Posterior cingulate gyrus (tissue), 11 donors: ENCODE data around the gene DTNBP1.

Experiments used
- DNase-seq, 10 donors: peaks; one replicate each; pipeline versions ENCODE4 v3.0.0 to v3.0.0-alpha.2; 2020 to 2021; ENCODE audit warnings: mixed read lengths in 3 of 10
- intact Hi-C: fragments of 100-400 bp; cut with DNase I; formaldehyde crosslinking; loops from one replicate; pipeline ENCODE4 v1.15.1; 2023

DTNBP1 gene

DNA sequence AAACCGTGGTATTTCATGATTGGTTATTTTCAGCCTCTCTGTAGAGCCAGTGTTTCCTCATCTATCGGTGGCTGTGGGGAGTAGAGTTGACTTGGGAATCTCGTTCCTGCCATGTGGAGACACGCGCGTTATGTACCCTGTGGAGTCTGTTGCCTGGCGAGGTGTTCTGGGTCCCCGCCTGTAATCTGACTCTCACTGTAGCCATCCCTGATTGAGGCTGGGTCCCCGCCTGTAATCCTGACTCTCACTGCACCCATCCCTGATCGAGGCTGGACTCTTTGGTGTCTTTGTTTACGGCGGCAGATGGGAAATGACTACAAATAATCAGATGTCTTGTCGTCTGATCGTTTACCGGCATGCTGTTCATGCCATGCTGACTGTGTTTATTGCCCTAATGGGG, 153.9 kb downstream of the DTNBP1 start:
- intact Hi-C loops, result no loop called here
- DNase-seq, result peak in 3 of 10 donors; percentile 50 to 69 (median 53)

DNA sequence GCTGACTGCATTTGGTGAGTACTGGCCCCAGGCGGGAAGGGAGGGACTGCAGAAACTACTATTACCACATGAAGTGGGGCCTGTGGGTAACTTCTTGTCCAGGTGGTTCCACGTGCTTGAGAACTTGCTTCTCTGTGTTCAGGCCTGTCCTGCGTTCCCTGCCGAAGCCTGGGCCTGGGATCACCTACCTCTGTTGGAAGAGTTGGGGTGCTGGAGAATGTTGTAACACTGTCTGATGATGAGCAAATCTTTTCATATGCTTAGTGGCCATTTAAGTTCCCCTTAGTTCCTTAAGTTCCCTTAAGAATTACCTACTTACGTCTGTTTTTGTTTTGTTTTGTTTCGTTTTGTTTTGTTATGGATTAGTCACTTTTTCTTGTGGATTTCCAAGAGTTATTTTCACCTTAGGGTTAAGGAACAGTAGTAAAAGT, 154.4 kb downstream of the DTNBP1 start:
- intact Hi-C loops, result no loop called here
- peak in 3 of 10 donors; percentile 27 to 55 (median 35) for DNase-seq

DNA sequence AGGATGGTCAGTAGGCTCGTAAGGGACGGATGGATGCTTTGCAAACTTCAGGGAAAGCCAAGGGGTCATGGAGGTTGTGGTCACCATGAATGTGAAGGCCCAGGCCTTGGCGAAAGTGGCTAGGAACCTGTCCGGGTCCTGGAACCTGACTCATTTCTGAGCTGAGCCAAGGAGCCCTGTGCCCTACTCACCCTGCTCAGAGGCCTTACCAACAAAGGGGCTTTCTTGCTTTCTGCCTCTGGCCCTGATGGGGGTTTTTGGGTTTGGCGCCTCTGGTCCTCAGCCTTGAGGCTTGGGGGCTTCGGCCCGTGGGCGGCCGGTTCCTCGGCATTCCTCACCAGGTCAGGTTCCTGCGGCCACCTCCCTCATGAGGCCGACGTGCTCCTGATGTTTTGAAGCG, 155.1 kb downstream of the DTNBP1 start:
- DNase-seq, result peak in 3 of 10 donors; percentile 41 to 66 (median 60)
- intact Hi-C loops, result no loop called here

DNA sequence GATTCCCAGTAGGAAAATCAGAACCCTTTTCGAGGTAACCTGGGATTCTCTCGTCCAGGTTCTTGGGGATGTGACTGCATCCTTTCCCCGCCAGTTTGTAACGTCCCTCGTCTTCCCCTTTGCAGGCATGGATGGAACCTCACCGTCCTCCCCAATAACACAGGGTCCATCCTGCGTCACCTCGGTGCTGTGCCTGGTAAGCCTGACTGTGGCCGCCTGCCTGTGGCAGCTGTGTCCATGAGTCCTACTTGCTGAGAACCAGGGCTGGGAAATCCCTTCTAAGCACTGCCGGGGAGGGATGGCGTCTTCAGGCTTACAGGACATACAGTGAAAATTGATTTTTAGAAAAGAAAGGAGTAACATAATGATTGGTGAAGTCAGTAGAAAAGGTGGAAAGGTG, 155.6 kb downstream of the DTNBP1 start:
- intact Hi-C loops, result no loop called here
- DNase-seq, result peak in 4 of 10 donors; percentile 1 to 67 (median 59)

DNA sequence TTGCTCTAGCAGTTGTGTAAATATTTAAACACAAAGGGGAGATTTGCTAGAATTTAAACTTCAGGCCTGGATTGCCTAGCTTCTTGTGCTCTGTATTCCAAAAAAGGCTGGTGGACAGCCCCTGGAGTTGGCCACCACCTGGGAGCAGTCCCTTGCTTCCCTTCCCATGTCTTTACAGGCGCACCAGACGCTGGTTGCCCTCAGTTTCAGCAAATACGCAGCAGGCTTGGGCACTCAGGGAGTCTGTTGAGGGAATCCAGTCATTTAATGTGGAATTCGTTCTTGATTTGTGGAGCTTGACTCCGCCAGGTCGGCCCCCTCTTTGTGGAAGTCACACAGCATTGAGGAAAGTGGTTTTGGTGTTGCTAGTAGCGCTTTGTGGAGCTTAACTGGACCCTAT, 156.8 kb downstream of the DTNBP1 start:
- intact Hi-C loops, result no loop called here
- peak in 1 of 10 donors; percentile 43 for DNase-seq

DNA sequence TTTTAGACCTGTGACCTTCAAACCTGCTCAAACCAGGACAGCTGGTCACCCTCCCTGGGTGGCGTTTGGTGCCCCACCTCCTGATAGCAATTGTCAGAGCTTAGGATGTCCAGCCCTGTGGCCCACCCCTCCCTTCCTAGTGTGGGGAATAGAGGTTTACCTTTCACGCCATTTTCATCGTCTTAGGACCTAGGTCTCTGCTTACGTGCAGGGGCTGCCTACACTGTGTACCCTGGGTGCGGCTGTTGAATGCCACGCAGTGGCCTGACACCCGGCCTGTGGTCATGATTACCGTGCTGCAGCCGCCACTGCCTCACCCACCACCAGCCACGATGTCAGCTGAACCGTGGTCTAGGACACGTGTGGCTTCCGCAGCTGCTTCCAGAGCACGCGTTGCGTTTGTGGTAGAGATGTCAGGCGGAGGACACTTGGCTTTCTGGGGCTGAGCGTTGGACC, 157.3 kb downstream of the DTNBP1 start:
- peak in 4 of 10 donors; percentile 1 to 60 (median 21) for DNase-seq
- intact Hi-C loops, result no loop called here

DNA sequence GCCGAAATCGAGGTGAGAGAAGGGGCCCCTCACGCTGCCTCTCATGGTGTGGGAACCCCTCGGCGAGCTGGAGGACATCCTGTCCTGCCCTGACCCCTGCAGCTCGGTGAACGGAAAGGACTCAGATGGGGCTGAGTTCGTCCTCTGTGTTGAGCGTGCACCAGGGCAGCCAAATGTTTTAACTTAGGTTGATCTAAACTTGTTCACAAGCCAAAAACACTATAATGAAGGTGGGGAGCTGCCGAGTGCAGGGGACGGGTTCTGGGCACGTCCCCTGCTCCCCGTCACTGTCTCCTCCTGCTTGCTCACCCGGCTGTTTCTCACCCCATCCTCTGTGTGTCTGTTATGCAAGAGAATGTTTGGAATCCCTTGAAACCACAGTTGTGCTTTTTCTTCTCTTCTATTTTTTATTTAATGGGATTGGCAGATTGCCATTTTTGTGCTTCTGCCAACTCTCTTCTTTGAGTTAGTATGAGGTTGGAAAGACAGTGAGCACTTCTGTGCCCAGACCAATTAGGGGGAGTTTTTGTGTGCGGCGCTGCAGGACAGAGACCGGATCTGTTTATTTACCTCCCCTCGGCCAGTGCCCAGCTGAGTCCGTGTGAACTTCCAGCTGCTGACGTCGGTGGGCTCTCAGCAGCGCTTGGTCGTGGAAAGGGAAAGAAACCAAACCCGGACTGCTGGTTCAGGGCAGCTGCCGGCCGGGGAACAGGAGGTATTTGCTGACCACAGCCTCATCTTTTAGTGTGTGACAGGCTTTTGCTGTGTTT, 158.1 kb downstream of the DTNBP1 start:
- intact Hi-C loops, result loop anchor here (5.0 kb wide), 1 partner anchor 118 kb away; no protein-coding TSS in a partner anchor

DNA sequence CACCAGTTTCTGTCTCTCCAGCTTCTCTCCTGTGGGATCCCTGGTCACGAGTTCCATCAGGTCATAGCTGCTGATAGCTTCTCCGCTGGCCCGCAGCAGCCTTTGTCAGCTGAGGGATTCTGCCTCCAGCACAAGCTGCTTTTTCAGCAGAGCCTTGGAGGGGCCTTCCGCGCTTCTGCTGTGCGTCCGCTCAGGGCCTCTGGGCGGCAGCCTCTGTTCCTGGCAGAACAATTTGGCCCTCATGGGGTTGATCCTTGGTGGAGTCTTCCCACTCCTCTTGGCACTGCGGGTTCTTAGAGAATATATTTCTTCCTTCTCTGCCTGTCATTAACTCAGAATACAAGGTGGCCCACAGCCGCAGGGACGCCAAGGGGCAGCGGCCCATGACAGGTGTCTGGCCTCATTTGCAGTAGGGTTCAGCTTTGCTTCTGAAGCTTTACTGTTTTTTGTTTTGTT, 158.8 kb downstream of the DTNBP1 start:
- peak in 7 of 10 donors; percentile 30 to 93 (median 46) for DNase-seq
- intact Hi-C loops, result loop anchor here (5.0 kb wide), 1 partner anchor 118 kb away; no protein-coding TSS in a partner anchor

More for the DNA sequence above, 158.1 kb downstream of the DTNBP1 start:
- peak; percentile 48 to 94 (median 72) for DNase-seq

DNA sequence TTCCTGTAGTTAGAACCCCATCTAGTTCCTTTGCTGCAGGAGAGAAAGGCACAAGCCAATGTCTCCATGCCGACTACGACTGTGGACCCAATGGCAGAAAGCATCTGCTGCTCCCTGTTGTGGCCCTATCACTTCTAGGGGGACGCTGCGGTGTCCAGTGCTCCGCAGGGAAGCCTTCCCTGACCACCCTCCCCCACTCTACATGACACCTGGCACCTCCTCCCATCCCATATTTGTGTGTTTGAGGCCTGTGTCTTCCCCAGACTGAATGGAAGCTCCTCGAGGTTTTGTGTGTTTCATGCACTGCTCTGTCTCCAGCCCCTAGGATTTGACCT, 159.5 kb downstream of the DTNBP1 start:
- DNase-seq, result peak in 2 of 10 donors; percentile 10 to 29
- intact Hi-C loops, result loop anchor here (5.0 kb wide), 1 partner anchor 119 kb away; no protein-coding TSS in a partner anchor

DNA sequence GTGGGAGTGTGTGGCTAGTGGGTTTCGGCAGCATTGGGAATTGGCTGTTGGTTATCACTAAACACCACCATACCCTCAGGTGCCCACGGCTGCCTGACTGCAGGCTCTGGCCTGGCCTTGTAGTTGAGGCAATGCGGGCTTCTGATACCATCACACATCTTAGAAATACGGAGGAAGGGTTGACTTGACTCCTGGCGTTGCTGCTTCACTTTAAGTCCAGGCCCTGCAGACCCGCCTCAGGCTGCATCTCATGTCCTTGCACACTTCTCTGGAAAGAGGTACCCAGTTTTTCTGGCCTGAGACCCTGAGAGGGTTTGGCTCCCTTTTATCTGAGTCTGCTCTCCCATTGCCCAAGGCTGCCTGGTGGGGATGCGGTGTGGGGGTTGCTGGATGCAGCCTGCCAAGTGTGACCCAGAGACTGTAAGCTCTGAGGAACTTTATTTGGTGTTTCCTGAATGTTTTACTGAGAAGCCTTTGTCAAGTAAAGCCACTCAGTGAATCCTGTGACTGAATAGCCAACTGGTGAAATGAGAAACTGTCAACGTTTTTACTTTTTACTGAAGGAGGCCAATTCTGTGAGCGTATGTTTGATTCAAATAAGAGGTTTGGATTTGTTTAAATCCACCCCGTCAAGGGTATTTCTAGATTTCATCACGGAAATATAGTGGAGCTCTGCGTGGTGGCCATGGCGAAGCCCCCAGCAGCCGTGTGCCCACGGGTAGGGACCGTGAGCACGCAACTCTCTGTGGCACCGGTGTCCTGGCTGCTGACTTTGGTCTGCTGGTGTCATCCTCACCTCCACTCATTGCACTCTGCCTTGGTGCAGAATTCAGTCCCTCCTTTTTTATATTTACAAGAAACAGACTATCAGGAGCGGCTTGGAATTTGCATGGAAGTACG, 160.1 kb downstream of the DTNBP1 start:
- DNase-seq, result peak in 2 of 10 donors; percentile 11 to 33
- intact Hi-C loops, result loop anchor here (5.0 kb wide), 1 partner anchor 120 kb away; no protein-coding TSS in a partner anchor

DNA sequence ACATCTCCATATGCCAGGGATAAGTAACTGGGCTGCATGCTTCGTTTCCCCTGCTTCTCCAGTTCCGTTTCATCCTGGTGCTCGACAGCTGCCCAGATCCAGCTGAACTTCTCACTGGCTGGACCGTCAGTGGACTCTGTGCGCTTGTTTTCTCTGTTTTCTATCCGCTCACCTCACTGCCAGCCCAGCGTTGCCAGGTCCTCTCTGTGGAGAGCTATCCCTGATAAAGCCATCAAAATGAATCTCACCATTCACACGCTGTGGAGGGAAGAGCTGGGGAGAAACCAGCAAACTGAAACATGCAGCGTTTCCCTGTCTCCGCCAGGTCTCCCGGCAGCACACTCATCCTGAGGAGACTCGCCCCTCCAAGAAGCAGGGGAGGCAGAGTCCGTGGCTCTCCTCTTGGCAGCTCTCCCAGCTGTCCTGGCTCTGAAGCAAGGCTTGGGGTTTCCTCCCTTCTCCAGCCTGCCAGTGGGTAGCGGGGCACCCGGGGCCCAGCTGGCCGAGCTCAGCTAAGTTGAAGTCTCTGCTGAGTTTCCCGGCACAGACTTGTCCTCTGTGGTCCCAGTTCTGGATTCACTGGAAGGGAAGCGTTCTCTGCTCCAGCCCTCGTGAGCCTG, 160.9 kb downstream of the DTNBP1 start:
- peak; percentile 36 to 93 (median 68) for DNase-seq
- intact Hi-C loops, result loop anchor here (5.0 kb wide), 1 partner anchor 120 kb away; no protein-coding TSS in a partner anchor

DNA sequence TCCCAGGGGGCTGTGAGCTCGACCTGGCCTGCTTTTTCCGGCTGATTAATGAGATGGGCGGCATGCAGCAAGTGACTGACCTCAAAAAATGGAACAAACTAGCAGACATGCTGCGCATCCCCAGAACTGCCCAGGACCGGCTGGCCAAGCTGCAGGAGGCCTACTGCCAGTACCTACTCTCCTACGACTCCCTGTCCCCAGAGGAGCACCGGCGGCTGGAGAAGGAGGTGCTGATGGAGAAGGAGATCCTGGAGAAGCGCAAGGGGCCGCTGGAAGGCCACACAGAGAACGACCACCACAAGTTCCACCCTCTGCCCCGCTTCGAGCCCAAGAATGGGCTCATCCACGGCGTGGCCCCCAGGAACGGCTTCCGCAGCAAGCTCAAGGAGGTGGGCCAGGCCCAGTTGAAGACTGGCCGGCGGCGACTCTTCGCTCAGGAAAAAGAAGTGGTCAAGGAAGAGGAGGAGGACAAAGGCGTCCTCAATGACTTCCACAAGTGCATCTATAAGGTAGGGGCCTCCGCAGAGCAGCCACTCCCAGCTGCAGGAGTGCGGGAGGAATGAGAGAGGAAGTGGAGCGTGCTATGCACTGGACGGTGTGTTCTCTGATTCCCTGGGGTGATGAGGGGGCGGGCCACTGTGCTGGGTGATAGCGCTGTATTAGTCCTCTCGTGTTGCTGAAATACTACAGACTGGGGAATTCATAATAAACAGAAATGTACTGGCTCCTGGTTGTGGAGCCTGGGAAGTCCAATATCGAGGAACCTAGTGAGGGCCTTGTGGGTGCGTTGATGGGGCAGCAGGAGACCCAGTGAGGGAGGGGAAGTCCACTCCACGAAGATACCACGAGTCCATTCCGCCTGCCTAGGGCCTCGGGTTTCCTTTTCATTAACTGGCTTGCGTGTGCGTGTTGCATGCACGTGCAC, 161.7 kb downstream of the DTNBP1 start:
- DNase-seq, result peak in 2 of 10 donors; percentile 14 to 72
- intact Hi-C loops, result loop anchor here (5.0 kb wide), 1 partner anchor 121 kb away; no protein-coding TSS in a partner anchor

DNA sequence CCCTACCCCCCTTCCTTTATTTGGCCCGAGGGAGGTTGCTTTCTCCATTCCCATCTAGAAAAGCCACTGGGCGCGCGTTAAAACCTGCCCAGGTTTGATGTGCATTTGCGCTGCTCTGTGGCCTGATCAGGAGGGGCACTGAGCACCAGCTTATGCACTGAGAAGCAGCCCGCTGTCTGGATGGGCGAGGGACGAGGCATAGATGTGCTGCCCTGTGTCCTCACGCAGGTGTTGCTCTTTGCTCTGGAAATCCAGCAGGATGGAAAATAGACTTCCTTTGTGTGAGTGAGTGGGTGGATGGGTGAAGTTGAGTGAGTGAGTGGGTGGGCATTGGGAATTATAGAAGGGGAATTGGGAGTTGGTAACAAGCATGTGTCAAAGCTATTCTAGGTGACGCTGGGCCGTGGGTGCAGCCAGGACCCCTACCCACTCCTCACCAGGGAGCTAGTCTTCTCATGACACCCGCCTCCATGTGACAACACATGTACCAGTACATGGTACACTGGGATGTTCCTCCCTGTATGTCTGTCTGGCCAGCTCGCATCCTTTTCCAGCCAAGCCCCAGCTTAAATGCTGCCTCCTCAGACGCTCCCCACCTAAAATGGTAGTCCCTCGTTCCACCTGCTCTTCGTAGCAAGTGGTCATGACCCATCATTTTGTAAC, 162.6 kb downstream of the DTNBP1 start:
- peak in 2 of 10 donors; percentile 4 to 32 for DNase-seq
- intact Hi-C loops, result loop anchor here (5.0 kb wide), 1 partner anchor 122 kb away; no protein-coding TSS in a partner anchor

DNA sequence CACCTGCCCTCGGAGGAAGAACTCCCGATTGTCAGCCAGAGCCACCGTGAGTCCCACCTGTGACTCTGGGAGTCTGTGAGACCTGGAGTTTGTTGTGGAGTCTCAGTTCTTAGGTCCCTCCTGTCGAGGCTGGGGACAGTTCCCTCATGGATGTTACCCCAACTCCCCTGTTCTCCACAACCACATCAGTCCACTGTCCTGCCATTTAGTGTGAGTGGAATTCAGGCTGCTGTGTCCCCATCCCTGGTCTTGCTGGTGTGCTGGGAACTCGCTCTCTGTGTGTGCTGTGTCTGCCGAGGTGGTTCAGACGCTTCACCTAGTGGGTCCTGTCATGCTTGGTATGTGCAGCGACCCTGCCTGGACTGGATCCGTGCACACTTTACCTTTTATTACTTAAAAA, 163.2 kb downstream of the DTNBP1 start:
- intact Hi-C loops, result no loop called here
- peak in 1 of 10 donors; percentile 11 for DNase-seq

DNA sequence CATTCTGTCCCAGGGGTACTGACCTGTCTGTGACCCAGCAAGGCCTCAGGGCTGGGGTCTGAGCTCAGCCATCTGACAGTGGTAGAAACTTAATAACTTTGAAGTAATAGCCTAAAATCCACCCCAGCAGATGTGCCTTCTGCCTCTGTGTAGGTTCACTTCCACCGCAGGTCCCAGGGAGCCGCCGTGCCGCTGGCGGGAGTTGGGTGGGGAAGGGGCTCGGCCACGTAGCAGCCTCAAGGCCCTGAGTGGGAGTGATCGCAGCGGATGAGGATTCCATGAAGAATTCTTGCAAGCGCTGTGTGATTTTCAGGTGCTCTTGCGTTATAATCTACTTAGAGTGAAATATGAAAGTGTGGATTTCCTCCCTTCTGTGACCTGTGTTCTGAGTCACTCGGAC, 163.7 kb downstream of the DTNBP1 start:
- peak in 1 of 10 donors; percentile 21 for DNase-seq
- intact Hi-C loops, result no loop called here

DNA sequence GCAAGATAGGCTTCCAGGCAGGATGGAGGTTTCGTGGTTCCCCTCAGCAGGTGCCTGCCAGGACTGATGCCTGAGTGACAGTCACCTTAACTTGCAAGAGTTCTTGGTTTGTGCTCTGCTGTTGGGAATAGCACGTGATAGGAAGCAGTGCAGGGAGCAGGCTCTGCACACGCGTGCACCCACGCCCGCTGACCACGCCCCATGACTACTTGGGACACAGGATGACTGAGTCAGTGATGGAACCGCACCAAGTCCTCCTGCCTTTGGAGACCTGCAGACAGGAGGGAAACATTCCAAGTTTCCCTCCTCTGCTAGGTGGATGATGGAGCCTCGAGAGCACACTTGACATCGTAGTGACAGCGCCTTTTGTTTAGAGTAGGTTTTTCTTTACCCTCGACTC, 164.2 kb downstream of the DTNBP1 start:
- intact Hi-C loops, result no loop called here
- peak in 2 of 10 donors; percentile 5 to 64 for DNase-seq

DNA sequence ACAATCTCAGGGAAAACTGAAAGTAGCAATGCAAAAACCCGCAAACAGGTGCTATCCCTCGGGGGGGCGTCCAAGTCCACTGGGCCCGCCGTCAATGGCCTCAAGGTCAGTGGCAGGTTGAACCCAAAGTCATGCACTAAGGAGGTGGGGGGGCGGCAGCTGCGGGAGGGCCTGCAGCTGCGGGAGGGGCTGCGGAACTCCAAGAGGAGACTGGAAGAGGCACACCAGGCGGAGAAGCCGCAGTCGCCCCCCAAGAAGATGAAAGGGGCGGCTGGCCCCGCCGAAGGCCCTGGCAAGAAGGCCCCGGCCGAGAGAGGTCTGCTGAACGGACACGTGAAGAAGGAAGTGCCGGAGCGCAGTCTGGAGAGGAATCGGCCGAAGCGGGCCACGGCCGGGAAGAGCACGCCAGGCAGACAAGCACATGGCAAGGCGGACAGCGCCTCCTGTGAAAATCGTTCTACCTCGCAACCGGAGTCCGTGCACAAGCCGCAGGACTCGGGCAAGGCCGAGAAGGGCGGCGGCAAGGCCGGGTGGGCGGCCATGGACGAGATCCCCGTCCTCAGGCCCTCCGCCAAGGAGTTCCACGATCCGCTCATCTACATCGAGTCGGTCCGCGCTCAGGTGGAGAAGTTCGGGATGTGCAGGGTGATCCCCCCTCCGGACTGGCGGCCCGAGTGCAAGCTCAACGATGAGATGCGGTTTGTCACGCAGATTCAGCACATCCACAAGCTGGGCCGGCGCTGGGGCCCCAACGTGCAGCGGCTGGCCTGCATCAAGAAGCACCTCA, 166.3 kb downstream of the DTNBP1 start:
- intact Hi-C loops, result no loop called here
- peak in 2 of 10 donors; percentile 10 to 39 for DNase-seq
